Subcutaneous adipose tissue (tissue), 4 donors: ENCODE measurements around the gene ACOT7. TPM values are rescaled to one million over a fixed set of nuclear protein-coding genes. Genes with fewer than 3 reads are reported as not detected.

Experiments
- total RNA-seq, 4 donors: library from RNA; depleted of rRNA; stranded (reverse); fragments of >200 nt; gene quantifications; one replicate each; pipeline ENCODE4 v1.1.0, GENCODE V29; 2016
- TF ChIP-seq, protein P1 (sequence below): fragments of 450-650 bp; IDR thresholded peaks from one replicate; pipeline ENCODE4 v1.5.1; 2016; ENCODE audit warnings: low read depth, mild to moderate bottlenecking, control low read depth, antibody characterized with exemption, moderate library complexity

ACOT7 gene
- total RNA-seq, 4 donors from 2014 or later: 7.5 to 14.3 (median 9.8) TPM

DNA sequence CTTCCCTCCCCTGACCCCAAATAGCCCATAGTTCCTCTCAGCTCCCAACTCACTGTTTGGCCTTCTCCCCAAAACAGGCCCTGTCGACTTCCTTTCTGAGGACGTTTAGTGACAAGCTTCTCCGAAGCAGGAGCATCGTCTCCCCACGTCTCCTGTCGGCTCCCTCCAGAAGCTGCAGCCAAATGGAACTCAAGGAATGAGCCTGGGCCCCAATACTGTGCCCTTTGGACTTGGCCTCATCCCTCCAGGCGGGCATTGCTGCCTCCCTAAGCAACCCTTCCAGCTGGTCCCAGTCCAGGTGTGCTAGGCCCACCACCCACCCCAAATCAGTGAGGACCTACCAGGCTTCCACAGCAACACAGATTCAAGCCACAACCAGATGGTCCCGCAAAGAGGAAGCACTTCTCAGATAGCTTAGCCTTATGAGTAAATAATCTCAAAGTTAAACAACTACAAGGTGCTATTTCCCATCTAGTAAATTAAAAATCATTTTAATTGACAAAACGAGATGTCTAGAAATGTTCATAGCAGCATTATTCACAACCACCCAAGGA, 33.0 kb downstream of the ACOT7 start:
- TF ChIP-seq, protein P1, sequence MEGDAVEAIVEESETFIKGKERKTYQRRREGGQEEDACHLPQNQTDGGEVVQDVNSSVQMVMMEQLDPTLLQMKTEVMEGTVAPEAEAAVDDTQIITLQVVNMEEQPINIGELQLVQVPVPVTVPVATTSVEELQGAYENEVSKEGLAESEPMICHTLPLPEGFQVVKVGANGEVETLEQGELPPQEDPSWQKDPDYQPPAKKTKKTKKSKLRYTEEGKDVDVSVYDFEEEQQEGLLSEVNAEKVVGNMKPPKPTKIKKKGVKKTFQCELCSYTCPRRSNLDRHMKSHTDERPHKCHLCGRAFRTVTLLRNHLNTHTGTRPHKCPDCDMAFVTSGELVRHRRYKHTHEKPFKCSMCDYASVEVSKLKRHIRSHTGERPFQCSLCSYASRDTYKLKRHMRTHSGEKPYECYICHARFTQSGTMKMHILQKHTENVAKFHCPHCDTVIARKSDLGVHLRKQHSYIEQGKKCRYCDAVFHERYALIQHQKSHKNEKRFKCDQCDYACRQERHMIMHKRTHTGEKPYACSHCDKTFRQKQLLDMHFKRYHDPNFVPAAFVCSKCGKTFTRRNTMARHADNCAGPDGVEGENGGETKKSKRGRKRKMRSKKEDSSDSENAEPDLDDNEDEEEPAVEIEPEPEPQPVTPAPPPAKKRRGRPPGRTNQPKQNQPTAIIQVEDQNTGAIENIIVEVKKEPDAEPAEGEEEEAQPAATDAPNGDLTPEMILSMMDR: no peak

DNA sequence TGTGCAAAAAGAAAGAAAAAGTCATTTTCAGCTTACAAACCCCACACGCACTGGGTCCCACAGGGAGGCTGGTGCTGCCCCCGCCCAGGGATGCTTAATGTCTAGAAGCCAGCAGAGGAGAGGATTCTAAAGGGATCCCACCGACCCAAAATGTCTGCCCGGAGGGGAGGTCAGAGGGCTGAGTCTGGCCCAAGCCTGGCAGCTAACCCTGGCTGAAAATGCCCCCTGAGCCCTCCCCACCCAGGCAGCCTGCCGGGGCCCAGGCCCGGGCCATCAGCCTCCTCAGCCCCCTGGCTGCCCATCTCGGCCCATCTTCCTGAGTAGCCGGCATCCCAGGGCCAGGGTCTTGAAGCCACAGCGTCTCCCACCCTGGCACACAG, 33.5 kb downstream of the ACOT7 start:
- TF ChIP-seq, protein P1: no peak

DNA sequence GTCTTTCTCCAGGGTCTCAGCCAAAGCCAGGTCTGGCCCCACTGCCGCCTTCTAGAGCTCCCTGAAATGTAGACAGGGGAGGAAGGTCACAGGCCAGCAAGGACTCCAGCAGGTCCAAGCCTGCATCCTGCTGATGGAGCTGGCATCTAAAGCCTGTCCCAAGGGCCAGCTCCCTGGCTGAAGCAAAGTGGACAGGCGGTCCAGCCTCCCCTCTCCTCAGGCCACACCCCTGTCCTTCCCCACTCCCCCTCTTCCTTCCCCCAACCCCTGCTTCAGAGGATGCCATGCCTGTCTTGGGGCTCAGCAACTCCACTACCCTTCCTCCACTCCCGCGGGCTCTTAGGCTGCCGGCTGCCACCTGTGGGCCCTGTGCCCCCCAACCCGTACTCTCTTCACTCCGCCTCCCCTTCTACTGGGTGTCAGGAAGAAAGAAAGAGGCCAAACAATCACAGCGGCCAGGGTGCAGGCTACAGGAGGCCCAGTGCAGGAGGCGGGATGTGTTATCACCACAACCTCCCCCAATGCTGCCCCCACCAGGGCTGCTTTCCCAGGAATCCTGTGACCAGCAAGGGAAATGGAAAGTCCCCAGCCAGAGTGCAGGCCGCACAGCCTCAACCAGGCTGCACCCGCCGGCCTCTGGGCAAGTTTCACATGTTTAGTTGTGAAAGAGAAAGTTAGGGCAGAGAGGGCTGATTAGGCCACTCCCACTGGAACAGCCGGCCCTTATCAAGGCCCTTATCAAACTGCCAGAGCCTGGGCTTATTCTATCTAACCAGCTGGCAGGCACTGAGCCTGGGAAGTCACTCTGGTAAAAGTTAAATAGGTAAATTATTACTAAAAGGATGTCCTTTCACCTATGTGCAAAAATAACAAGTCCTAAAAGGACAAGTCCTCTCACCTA, 34.1 kb downstream of the ACOT7 start:
- TF ChIP-seq, protein P1: no peak

DNA sequence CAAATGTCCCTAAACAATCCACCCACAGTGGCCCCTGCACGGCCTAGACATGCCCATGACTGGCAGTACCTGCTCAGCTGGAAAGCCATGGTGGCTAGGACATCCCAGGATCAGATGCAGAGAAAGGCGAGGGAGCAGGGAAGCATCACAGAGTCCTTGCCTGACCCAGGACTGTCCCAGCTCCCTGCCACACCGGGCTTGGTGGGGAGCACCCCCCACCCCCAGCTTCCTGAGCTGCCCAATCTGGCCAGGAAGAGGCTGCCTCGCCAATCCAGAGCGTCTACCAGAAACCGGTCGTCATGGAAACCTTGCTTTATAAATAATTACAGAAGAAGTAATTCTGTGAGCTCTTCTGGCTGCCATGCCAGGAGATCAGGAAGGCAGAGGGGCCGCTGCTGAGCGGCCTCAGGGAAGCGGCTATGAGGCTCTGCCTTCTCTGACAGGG, 34.8 kb downstream of the ACOT7 start:
- TF ChIP-seq, protein P1: no peak

DNA sequence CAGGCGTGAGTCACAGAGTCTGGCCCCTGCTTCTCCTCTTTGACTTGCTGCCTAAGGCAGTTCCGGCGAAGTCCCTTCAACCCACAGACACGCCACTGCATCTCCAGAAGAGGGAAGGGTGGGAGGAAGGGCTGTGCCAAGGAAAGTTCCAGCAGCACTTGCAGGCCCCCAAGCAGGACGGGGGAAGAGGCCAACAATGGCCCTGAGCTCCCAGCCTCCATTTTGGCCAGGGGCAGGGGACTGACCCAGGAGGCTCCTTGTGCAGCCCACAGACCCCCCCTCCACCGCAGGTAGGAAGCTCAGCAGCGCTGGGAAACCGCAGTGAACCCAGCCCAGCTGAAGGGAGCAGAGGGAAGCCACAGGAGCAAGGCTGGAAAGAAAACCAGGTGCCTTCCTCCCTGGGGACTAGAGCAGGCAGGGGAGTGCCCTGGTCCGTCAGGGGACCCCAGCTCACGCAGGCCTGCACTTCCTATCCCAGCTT, 35.4 kb downstream of the ACOT7 start:
- TF ChIP-seq, protein P1: no peak

DNA sequence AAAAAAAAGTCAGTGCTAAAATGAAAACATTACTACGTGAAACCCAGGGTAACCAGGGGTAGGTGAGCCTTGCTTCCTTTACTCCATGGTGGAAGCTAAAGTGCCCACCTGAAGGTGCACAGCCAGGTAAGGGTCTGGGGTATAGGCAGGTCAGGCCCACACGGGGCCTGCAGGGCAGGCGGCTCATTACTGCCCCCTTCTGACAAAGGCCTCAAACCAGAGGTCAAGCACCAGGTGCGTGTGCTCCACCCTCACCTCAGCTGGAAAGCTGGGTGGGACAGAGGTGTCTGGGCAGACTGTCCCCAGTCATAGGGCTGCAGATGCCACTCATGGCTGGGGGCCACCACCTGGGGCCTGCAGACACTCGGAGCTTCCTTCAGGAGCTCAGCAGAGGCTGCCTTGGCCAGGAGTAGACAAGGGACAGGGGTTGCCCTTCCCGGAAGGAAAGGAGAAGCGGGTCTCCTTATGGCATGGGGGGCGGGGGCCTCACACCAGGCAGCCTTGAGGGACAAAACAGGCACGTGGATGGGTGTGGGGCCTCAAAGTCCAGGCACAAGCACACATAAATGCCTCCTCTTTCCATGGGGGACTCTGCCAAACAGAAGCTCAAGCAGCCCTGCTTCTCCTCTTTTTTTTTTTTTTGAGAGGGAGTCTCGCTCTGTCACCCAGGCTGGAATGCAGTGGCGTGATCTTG, 36.2 kb downstream of the ACOT7 start:
- TF ChIP-seq, protein P1: no peak

DNA sequence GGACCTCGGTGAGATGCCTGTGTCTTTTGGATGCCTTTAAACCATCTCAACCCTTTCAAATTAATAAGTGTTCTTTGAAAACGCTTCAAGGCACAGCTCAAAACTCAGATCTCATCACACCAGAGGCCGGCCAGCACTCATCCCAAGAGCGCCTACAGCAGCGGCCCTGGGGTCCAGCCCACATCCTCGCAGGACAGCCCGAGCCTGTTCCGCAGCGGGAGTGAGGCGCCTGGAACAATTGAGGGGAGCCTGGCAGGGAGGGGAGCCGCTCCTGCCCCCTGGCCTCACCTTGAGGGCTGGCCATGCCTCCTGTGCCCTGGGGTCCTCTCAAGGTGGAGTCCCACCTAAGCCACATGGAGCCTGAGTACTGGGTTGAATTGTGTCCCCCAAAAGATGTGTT, 37.9 kb downstream of the ACOT7 start:
- TF ChIP-seq, protein P1: no peak
